Osteoblast (primary cell): ENCODE results near the gene CPEB3. TPM values are rescaled to one million over a fixed set of nuclear protein-coding genes. Genes with fewer than 3 reads are reported as not detected.

Experiments used
- DNase-seq: peaks from one replicate; pipeline ENCODE4 v3.0.0; 2011; ENCODE audit warnings: low spot score, mixed read lengths; ENCODE audit not compliant: insufficient read length; ENCODE audit errors: missing footprints
- H2AFZ ChIP-seq: 2 replicates; pipeline ENCODE4 v1.6.0; 2011; ENCODE audit warnings: mild to moderate bottlenecking, low read length
- H3K27ac ChIP-seq: 2 replicates; pipeline ENCODE4 v1.5.1; 2011; ENCODE audit warnings: mild to moderate bottlenecking, low read depth, low read length, moderate library complexity
- H3K27me3 ChIP-seq: 2 replicates; pipeline ENCODE4 v1.6.0; 2012; ENCODE audit warnings: mild to moderate bottlenecking, control low read depth, inconsistent platforms, low read length, moderate library complexity; ENCODE audit not compliant: insufficient read depth
- H3K36me3 ChIP-seq: 2 replicates; pipeline ENCODE4 v1.5.1; 2011; ENCODE audit warnings: mild to moderate bottlenecking, low read length, control low read depth, moderate library complexity; ENCODE audit not compliant: insufficient read depth
- H3K4me1 ChIP-seq: 2 replicates; pipeline ENCODE4 v1.5.1; 2011; ENCODE audit warnings: mild to moderate bottlenecking, low read length, control low read depth, moderate library complexity; ENCODE audit not compliant: insufficient read depth
- H3K4me2 ChIP-seq: 2 replicates; pipeline ENCODE4 v1.6.0; 2011; ENCODE audit warnings: mild to moderate bottlenecking, low read length; ENCODE audit not compliant: insufficient read depth
- H3K4me3 ChIP-seq: fragments of 200-600 bp; sonication (generic); 3 replicates; pipeline ENCODE4 v1.5.1; 2012; ENCODE audit warnings: mild to moderate bottlenecking, low read length, inconsistent platforms; ENCODE audit not compliant: insufficient read depth
- H3K79me2 ChIP-seq: 2 replicates; pipeline ENCODE4 v1.6.0; 2012; ENCODE audit warnings: mild to moderate bottlenecking, low read length, control low read depth, inconsistent platforms; ENCODE audit not compliant: insufficient read depth
- H3K9me3 ChIP-seq: 2 replicates; pipeline ENCODE4 v1.5.1; 2011; ENCODE audit warnings: low read depth, low read length, control low read depth
- H4K20me1 ChIP-seq: 2 replicates; pipeline ENCODE4 v1.6.0; 2012; ENCODE audit warnings: mild to moderate bottlenecking, low read length, control low read depth; ENCODE audit not compliant: insufficient read depth
- total RNA-seq: library from RNA; depleted of rRNA; stranded (reverse); fragments of >200 nt; gene quantifications from 2 replicates; pipeline ENCODE4 v1.2.3, GENCODE V29; 2012
- TF ChIP-seq, protein P1 (sequence below): IDR thresholded peaks from 2 replicates; pipeline ENCODE4 v1.5.1; 2011; ENCODE audit warnings: mild to moderate bottlenecking, low read depth, low read length, moderate library complexity; ENCODE audit errors: extremely low read depth

Gene CPEB3
- total RNA-seq, 1 donor, result 1.1 TPM

DNA sequence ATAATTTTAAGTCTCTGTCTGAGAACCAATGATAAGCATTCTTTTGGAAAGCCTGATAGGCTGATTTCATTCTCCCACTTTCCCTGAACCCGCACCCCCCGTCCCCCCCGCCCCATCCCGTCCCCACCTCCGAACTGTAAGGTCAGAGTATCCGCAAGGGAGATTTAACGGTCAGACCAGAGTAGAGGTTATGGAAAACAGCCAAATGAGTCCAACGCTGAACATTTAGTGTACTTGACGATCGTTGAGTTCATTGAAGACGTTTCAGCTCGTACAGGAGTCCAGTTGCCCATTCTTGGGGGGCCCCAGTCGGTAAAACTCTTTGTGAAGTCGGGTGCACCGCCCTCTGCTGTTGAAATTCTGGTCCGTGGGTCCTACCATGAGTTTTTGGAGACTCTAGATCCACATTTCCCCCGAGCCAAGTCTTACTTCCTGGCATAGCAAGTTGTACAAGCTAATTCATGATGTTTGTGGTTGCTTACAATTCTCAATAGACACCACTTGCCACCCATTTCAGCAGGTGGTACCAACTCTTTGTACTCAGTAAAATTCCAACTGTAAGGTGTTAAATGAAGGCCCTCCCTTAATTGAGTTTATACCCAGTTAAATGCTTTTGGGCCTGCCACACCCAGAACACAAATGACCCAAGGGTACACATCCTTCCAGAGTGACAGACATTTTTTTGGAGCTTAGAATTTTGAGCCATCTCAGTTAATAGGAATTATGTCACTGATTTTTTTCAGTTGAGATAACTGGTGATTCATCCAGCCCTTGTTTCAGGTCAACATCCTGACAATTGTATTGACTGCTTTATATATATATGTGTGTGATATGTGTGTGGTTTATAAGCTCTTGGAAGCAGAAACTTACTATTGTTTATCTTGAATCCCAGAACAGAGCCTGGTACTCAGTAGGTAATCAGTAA, 1.3 kb upstream of the CPEB3 start:
- peaks cover 31% of the 10 kb centered on the region for H4K20me1 ChIP-seq
- H2AFZ ChIP-seq, result peak overlapping the region; percentile 63
- TF ChIP-seq, protein P1, sequence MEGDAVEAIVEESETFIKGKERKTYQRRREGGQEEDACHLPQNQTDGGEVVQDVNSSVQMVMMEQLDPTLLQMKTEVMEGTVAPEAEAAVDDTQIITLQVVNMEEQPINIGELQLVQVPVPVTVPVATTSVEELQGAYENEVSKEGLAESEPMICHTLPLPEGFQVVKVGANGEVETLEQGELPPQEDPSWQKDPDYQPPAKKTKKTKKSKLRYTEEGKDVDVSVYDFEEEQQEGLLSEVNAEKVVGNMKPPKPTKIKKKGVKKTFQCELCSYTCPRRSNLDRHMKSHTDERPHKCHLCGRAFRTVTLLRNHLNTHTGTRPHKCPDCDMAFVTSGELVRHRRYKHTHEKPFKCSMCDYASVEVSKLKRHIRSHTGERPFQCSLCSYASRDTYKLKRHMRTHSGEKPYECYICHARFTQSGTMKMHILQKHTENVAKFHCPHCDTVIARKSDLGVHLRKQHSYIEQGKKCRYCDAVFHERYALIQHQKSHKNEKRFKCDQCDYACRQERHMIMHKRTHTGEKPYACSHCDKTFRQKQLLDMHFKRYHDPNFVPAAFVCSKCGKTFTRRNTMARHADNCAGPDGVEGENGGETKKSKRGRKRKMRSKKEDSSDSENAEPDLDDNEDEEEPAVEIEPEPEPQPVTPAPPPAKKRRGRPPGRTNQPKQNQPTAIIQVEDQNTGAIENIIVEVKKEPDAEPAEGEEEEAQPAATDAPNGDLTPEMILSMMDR, result peak; percentile 57
- peaks cover 13% of the 10 kb centered on the region for H3K36me3 ChIP-seq
- H3K9me3 ChIP-seq, result no peaks in the 10 kb centered on the region
- H3K79me2 ChIP-seq, result peaks cover 79% of the 10 kb centered on the region
- H3K27ac ChIP-seq, result peak overlapping the region; percentile 83
- H3K4me1 ChIP-seq, result peaks cover 13% of the 10 kb centered on the region
- no peak for DNase-seq
- H3K4me3 ChIP-seq, result peak overlapping the region; percentile 100
- no peaks in the 10 kb centered on the region for H3K27me3 ChIP-seq
- H3K4me2 ChIP-seq, result peak overlapping the region; percentile 83

DNA sequence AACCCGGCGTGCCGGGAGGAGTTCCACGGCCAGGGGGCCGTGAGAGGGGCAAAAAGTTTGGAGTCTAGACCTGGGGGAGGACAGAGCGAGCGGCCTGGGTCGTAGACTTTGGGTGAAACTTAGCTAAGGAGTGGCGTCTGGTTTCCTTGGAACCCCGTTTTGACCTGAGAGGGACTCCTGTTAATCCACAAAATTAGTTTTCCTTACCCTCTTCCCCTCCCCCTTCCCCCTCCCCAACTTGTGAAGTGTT, 663 bp upstream of the CPEB3 start:
- DNase-seq, result no peak
- Histone ChIP-seq H4K20me1 (peaks cover 28% of the 10 kb centered on the region), H3K27me3 (no peaks in the 10 kb centered on the region), H3K9me3 (no peaks in the 10 kb centered on the region), H3K27ac (peak overlapping the region; percentile 83), H2AFZ (peak overlapping the region; percentile 89), H3K36me3 (peaks cover 13% of the 10 kb centered on the region), H3K4me2 (peak overlapping the region; percentile 83), H3K79me2 (peaks cover 73% of the 10 kb centered on the region), H3K4me1 (peaks cover 13% of the 10 kb centered on the region), H3K4me3 (peak overlapping the region; percentile 100)
- TF ChIP-seq, protein P1, result no peak

DNA sequence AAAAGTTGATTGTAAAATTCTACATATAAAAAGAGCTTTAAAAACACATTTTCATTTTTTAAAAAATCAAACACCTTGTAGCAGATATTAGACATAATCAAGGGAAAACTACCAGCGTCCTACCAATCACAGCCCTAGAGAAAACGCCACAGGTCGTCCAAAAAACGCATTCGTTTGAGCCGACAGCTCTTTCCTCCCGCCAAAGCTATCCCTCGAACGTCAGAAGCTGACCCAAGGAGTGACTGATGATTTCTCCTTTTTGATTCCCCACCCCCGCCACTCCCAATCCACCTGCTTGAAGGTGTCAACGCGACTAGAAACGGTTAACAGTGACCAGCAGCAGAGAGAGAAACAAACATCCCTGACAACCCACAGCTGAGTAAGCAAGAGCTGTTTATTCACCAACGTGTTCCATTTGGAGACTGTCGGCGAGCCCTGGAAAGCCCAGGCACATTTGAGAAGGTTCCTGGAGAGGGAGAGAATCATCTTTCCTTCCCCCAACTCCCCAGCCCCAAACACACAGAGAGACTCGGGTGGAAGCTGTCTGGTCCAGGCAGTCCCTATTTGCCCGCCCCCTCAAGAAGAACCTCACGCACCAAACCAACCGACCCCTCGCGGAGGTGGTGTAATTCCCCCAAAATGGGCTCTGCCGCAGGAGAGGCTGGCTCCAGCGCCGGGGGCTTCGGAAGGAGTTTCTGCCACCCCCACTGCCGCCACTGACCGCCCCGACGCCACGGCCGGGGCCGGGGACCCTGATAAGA, 622 bp downstream of the CPEB3 start:
- H3K4me3 ChIP-seq, result peak overlapping the region; percentile 100
- DNase-seq, result peak; percentile 81
- peaks cover 28% of the 10 kb centered on the region for H4K20me1 ChIP-seq
- peak overlapping the region; percentile 89 for H2AFZ ChIP-seq
- peaks cover 61% of the 10 kb centered on the region for H3K79me2 ChIP-seq
- TF ChIP-seq, protein P1, result no peak
- H3K36me3 ChIP-seq, result peaks cover 13% of the 10 kb centered on the region
- peaks cover 13% of the 10 kb centered on the region for H3K4me1 ChIP-seq
- H3K27me3 ChIP-seq, result no peaks in the 10 kb centered on the region
- H3K9me3 ChIP-seq, result no peaks in the 10 kb centered on the region
- H3K4me2 ChIP-seq, result peak overlapping the region; percentile 100
- peak overlapping the region; percentile 83 for H3K27ac ChIP-seq
